ENCODE measurements around the gene USP15.
A peak's percentile ranks its signal among the peaks of the same experiment; 100 is the strongest.

USP15 gene

DNA sequence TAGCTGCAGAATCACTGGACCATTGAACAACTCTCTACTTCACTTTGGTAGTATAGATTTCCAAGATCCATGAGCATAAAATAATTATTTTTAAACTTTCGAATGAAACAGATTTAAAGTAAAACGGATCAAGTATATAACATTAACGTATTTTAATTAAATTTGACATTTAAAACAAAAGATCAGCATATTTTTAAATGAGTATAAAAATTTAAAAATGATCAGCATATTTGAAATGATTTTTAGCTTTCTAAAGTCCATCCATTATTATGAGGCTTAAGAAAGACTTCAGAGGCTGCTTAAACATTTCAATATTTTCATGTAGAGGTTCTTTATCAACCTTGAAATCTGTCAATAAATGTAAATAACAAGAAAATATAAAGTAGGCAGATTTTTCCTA is 5.2 kb upstream of the USP15 start:
- H3K9ac ChIP-seq (ENCODE audit: low read depth, low read length), result no peak overlapping the region
- H3K79me2 ChIP-seq (ENCODE audit: insufficient read depth, low read length), result peaks cover 11% of the 10 kb centered on the region
- ATAC-seq (ENCODE audit: insufficient read depth, low read depth) (no peak), DNase-seq (no peak)
- no peak overlapping the region for H3K27ac ChIP-seq (ENCODE audit: low read length)
- H3K4me3 ChIP-seq (ENCODE audit: low read depth in 1 of 2, low read length in 2 of 2), result no peak overlapping the region
- no peaks in the 10 kb centered on the region for H3K27me3 ChIP-seq (ENCODE audit: insufficient read depth, low read length, poor library complexity)
- H3K9me3 ChIP-seq (ENCODE audit: insufficient read depth, low read length, severe bottlenecking), result no peaks in the 10 kb centered on the region
- no peaks in the 10 kb centered on the region for H3K36me3 ChIP-seq (ENCODE audit: insufficient read depth, low read length)
- TF ChIP-seq, protein P1, sequence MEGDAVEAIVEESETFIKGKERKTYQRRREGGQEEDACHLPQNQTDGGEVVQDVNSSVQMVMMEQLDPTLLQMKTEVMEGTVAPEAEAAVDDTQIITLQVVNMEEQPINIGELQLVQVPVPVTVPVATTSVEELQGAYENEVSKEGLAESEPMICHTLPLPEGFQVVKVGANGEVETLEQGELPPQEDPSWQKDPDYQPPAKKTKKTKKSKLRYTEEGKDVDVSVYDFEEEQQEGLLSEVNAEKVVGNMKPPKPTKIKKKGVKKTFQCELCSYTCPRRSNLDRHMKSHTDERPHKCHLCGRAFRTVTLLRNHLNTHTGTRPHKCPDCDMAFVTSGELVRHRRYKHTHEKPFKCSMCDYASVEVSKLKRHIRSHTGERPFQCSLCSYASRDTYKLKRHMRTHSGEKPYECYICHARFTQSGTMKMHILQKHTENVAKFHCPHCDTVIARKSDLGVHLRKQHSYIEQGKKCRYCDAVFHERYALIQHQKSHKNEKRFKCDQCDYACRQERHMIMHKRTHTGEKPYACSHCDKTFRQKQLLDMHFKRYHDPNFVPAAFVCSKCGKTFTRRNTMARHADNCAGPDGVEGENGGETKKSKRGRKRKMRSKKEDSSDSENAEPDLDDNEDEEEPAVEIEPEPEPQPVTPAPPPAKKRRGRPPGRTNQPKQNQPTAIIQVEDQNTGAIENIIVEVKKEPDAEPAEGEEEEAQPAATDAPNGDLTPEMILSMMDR (IDR thresholded peaks at IDR 0.05; ENCODE audit: borderline replicate concordance, extremely low read depth, low read length, poor library complexity, severe bottlenecking), result no peak
- TF ChIP-seq EZH2 (IDR thresholded peaks at IDR 0.05; ENCODE audit: borderline replicate concordance, low read depth, low read length, severe bottlenecking), result no peak
- H2AFZ ChIP-seq (ENCODE audit: low read depth, low read length), result no peak overlapping the region
- peaks cover 25% of the 10 kb centered on the region for H3K4me1 ChIP-seq (ENCODE audit: insufficient read depth, low read length)
- no peak overlapping the region for H3K4me2 ChIP-seq (ENCODE audit: insufficient read depth, low read length)
- H4K20me1 ChIP-seq (ENCODE audit: insufficient read depth, low read length), result no peaks in the 10 kb centered on the region

DNA sequence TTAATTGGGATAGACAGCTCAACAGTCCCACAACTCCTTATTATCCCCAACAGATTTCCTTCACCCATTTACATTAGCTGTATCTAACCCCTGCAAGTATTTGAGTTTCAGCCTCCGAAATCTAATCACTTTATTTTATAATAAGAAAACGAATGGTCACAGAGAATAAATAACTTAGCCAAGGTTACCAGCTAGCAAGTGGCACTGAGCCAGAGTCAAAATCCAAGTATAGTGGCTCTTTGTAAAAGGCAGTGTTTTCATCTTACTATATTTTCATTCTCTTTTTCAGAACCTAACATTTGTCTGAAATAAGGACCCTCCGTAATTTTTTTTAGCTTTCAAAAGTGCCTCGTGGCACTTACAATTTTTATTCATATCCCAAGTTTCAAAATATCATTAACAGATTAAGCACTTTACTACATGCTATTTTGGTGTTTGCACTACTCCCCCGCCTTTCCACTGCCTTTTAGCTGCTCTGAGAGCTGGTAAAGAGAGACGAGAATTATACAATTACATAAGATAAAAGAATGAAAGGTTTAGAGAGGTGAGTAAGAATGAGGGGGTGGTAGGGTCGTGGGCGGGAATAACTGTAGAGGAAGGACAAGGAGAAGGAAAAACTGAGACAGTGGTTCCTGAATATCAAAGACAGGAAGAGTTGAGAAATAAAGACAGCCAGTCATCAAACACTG is 3.7 kb upstream of the USP15 start:
- Histone ChIP-seq H3K4me1 (ENCODE audit: insufficient read depth, low read length) (peaks cover 22% of the 10 kb centered on the region), H3K27ac (ENCODE audit: low read length) (no peak overlapping the region), H3K4me3 (ENCODE audit: low read depth in 1 of 2, low read length in 2 of 2) (no peak overlapping the region), H3K36me3 (ENCODE audit: insufficient read depth, low read length) (no peaks in the 10 kb centered on the region), H3K9ac (ENCODE audit: low read depth, low read length) (no peak overlapping the region), H3K4me2 (ENCODE audit: insufficient read depth, low read length) (no peak overlapping the region), H3K9me3 (ENCODE audit: insufficient read depth, low read length, severe bottlenecking) (no peaks in the 10 kb centered on the region), H3K27me3 (ENCODE audit: insufficient read depth, low read length, poor library complexity) (no peaks in the 10 kb centered on the region), H2AFZ (ENCODE audit: low read depth, low read length) (no peak overlapping the region), H4K20me1 (ENCODE audit: insufficient read depth, low read length) (peaks cover 3% of the 10 kb centered on the region; the same call in 1 of the 2 replicates), H3K79me2 (ENCODE audit: insufficient read depth, low read length) (peaks cover 20% of the 10 kb centered on the region)
- TF ChIP-seq EZH2 (IDR thresholded peaks at IDR 0.05; ENCODE audit: borderline replicate concordance, low read depth, low read length, severe bottlenecking), result no peak
- DNase-seq (no peak), ATAC-seq (ENCODE audit: insufficient read depth, low read depth) (no peak)

DNA sequence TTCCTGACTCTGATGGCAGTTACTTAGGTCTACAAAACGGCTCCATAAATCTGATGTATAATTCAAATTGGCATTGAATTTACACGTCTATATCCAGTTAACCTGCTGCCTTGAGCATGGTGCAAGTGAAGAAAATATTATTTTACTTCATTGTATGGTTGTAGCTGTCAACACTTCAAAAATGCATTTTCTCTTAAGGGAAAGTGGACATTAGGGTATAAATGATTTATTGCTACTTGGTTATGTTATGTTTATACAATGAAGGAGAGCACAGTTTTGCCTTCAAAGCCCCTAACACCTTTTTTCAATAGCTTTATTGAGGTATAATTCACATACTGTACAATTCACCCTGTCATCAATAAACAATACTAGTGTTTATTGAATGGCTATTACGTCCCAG is 2.0 kb upstream of the USP15 start:
- H2AFZ ChIP-seq (ENCODE audit: low read depth, low read length), result no peak overlapping the region
- peak overlapping the region in 1 of 2 experiments; percentile 65; a peak in 1 of 4 replicates for H3K4me3 ChIP-seq (ENCODE audit: low read depth in 1 of 2, low read length in 2 of 2)
- H3K27me3 ChIP-seq (ENCODE audit: insufficient read depth, low read length, poor library complexity), result no peaks in the 10 kb centered on the region

More for the DNA sequence above, 2.0 kb upstream of the USP15 start:
- Histone ChIP-seq H3K4me2 (ENCODE audit: insufficient read depth, low read length) (peak overlapping the region; percentile 89; the same call in 1 of the 2 replicates), H3K27ac (ENCODE audit: low read length) (no peak overlapping the region), H3K9me3 (ENCODE audit: insufficient read depth, low read length, severe bottlenecking) (no peaks in the 10 kb centered on the region), H3K9ac (ENCODE audit: low read depth, low read length) (no peak overlapping the region), H3K4me1 (ENCODE audit: insufficient read depth, low read length) (peaks cover 36% of the 10 kb centered on the region), H4K20me1 (ENCODE audit: insufficient read depth, low read length) (peaks cover 17% of the 10 kb centered on the region; the same call in 1 of the 2 replicates), H3K79me2 (ENCODE audit: insufficient read depth, low read length) (peaks cover 37% of the 10 kb centered on the region), H3K36me3 (ENCODE audit: insufficient read depth, low read length) (peaks cover 8% of the 10 kb centered on the region; the same call in 1 of the 2 replicates)
- DNase-seq, result no peak
- TF ChIP-seq, protein P1 (IDR thresholded peaks at IDR 0.05; ENCODE audit: borderline replicate concordance, extremely low read depth, low read length, poor library complexity, severe bottlenecking), result no peak
- no peak for TF ChIP-seq EZH2 (IDR thresholded peaks at IDR 0.05; ENCODE audit: borderline replicate concordance, low read depth, low read length, severe bottlenecking)
- no peak for ATAC-seq (ENCODE audit: insufficient read depth, low read depth)

All from DND-41 (cell line).